NOMO-1 treated with dmso at 0.1 percent for 144 hours (cell line): Measurements from ENCODE around the gene RSAD2.

ENCODE experiments used
- DNase-seq: peaks from one replicate; lab custom pipeline; 2025; ENCODE audit not compliant: unreplicated experiment; lab: John Stamatoyannopoulos, UW

The RSAD2 gene

GRCh38 chr2:6943971-6944370, 66.4 kb downstream of the RSAD2 start:
- no peak for DNase-seq

GRCh38 chr2:6944555-6944954, 67.0 kb downstream of the RSAD2 start:
- no peak for DNase-seq

DNA sequence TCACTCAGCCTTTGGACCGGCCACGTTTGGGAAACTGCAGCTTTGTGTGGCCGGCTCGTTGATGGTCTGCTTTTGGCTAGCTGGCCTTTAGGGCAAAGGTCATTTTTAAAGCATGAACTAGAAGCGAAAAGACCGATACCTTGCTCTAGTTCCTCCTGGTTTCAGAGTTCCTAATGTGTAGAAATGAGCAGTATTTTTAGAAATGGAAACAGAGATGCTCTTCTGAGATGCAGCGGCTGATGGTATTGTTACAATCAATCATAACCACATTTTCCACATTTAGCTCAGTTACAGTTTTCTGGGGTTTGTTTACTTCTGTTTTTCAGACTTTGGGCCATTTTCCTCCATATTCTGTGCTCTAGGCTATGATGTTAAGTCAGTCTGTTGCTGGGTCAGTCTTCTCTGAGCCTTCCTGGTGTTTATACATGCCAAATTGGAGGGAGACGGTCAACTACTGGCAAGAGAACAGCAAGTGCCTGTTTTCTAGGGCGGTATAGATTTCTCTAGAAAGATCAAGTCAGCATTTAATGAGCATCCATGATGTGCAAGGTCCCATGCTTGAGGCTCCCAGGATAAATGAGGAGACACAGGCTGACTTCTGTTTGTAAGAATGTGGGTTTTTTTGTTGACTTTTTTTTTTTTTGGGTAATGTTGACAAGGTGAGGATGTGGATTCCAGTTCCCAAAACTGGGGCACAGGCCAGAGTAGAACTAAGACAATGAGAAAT, 67.7 kb downstream of the RSAD2 start:
- peak; percentile 33 for DNase-seq

- DNase-seq: no peak
Measured at GRCh38 chr2:6945821-6946220, 68.2 kb downstream of the RSAD2 start.

- no peak for DNase-seq
Measured at GRCh38 chr2:6946722-6947121, 69.1 kb downstream of the RSAD2 start.
